ENCODE measurements around the gene NPHP4. TPM values are rescaled to one million over a fixed set of nuclear protein-coding genes. Genes with fewer than 3 reads are reported as not detected.

Gene NPHP4
- total RNA-seq, 2 experiments from 2014 or later: 15.6 to 17.2 TPM

DNA sequence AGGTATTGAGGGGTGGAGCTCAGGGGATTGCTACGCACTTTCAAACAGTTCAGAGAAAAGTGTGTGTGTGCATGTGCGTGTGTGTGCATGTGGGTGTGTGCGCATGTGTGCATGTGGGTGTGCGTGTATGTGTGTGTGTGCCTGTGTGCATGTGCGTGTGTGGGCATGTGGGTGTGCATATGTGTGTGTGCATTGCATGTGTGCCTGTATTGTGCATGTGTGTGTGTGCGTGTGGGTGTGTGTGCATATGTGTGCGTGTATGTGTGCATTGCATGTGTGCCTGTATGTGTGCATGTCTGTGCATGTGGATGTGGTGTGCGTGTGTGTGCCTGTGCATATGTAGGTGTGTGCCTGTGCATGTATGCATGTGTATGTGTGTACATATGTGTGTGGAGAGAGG is 40.9 kb upstream of the NPHP4 start:
- ChIA-PET POLR2A (interaction anchor here (0.6 to 1.2 kb wide), 2 partner anchors 35 to 171 kb away, joined by 3 to 4 read pairs; no protein-coding TSS in a partner anchor), CTCF (interaction anchor here (1.7 to 2.1 kb wide), 2 partner anchors 40 to 43 kb away, joined by 3 to 13 read pairs; partner anchors contain the start of gene NPHP4)
- H3K4me3 Mint-ChIP-seq: no peak overlapping the region
- H3K4me1 Mint-ChIP-seq (ENCODE audit: low read depth): peaks cover 91% of the 10 kb centered on the region
- no peak for ATAC-seq
- no peak for DNase-seq
- H3K27ac Mint-ChIP-seq: peak overlapping the region; percentile 33
- H3K36me3 Mint-ChIP-seq (ENCODE audit: low read depth): peaks cover 74% of the 10 kb centered on the region
- H3K27me3 Mint-ChIP-seq (ENCODE audit: low read depth): no peaks in the 10 kb centered on the region
- no peaks in the 10 kb centered on the region for H3K9me3 Mint-ChIP-seq (ENCODE audit: insufficient read depth)

DNA sequence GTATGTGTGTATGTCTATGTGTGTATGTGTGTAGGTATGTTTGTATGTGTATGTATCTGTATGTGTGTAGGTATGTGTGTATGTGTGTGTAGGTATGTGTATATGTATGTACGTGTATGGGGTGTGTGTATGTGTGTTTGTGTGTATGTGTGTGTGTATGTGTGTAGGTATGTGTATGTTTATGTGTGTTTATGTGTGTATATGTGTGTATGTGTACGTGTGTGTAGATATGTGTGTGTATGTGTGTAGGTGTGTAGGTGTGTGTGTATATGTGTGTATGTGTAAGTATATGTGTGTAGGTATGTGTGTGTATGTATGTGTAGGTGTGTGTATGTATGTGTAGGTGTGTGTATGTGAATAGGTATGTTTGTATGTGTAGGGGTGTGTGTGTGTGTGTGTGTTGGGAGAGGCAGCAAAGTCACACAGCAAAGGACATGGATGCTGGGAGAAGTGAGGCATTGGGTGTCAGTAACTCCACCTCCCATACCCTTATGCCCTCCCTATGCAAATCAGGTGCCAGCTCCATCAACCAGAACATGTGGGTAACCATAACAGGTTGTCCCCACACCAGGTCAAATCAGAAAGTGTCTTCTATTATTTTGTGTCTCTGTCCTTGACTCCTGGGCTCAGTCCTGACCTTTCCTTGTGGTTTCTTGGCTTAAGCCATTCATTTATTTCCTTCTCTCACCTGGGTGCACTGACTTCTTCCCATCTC is 38.5 kb upstream of the NPHP4 start:
- ATAC-seq (no peak), DNase-seq (no peak)
- Mint-ChIP-seq H3K27me3 (ENCODE audit: low read depth) (no peaks in the 10 kb centered on the region), H3K4me1 (ENCODE audit: low read depth) (peaks cover 77% of the 10 kb centered on the region), H3K36me3 (ENCODE audit: low read depth) (peaks cover 78% of the 10 kb centered on the region), H3K9me3 (ENCODE audit: insufficient read depth) (no peaks in the 10 kb centered on the region), H3K4me3 (peak overlapping the region; percentile 94), H3K27ac (peak overlapping the region; percentile 99)
- ChIA-PET POLR2A (interaction anchor here (7.0 kb wide), 1 partner anchor 35 kb away, joined by 105 read pairs; the partner anchor contains the start of gene NPHP4), CTCF (no interaction called here)

DNA sequence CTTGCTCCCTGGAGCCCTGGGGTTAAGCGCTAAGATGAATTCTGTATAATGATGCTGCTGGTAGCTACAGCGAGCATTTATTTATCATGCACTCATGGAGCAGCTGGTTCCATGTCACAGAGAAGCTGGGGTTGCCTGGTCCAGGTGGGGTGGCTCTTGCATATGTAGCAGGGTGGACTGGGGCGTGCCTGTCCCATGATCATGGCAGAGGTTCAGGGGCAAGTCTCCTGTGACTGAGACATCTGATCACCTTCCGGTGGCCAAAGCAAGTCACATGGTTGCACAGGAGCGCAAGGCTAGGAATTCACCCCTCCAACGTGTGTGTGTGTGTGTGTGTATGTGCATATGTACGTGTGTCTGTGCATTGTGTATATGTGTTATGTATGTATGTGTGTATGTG is 37.9 kb upstream of the NPHP4 start:
- H3K4me3 Mint-ChIP-seq: peak overlapping the region; percentile 94
- ChIA-PET POLR2A (interaction anchor here (7.0 kb wide), 1 partner anchor 34 kb away, joined by 105 read pairs; the partner anchor contains the start of gene NPHP4), CTCF (interaction anchor here (0.9 to 1.2 kb wide), 2 partner anchors 36 to 169 kb away, joined by 3 to 6 read pairs; partner anchors contain the start of gene RPL22)
- DNase-seq: no peak
- no peaks in the 10 kb centered on the region for H3K27me3 Mint-ChIP-seq (ENCODE audit: low read depth)
- peak overlapping the region; percentile 99 for H3K27ac Mint-ChIP-seq
- peaks cover 77% of the 10 kb centered on the region for H3K4me1 Mint-ChIP-seq (ENCODE audit: low read depth)
- H3K36me3 Mint-ChIP-seq (ENCODE audit: low read depth): peaks cover 75% of the 10 kb centered on the region
- no peaks in the 10 kb centered on the region for H3K9me3 Mint-ChIP-seq (ENCODE audit: insufficient read depth)
- no peak for ATAC-seq

DNA sequence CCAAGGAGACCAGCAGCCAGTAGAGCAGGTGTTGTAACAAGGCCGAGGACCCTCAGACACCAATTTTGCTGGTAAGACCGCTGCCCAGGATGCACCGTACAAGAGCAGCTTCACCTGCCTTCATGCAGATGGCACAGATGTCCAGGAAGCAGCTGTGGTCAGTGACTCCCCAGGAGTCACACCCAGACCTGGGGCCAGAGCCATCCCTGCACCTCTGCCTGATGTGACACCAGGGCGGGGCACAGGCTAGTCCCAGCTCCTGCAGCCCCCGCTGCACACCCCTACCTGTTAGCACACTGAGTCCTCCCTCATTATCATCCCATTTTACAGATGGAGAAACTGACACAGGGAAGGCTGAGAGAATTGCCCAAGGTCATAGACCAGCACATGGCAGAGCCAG is 37.1 kb upstream of the NPHP4 start:
- CTCF ChIA-PET: interaction anchor here (0.9 to 1.4 kb wide), 3 partner anchors 13 to 170 kb away, joined by 3 to 6 read pairs (median 4); partner anchors contain the start of gene RPL22
- Mint-ChIP-seq H3K4me3 (peak overlapping the region; percentile 94), H3K36me3 (ENCODE audit: low read depth) (peaks cover 70% of the 10 kb centered on the region), H3K9me3 (ENCODE audit: insufficient read depth) (no peaks in the 10 kb centered on the region), H3K27me3 (ENCODE audit: low read depth) (no peaks in the 10 kb centered on the region), H3K4me1 (ENCODE audit: low read depth) (peaks cover 76% of the 10 kb centered on the region), H3K27ac (peak overlapping the region; percentile 99)
- POLR2A ChIA-PET: interaction anchor here (7.0 kb wide), 1 partner anchor 34 kb away, joined by 105 read pairs; the partner anchor contains the start of gene NPHP4
- DNase-seq: no peak
- ATAC-seq: no peak

DNA sequence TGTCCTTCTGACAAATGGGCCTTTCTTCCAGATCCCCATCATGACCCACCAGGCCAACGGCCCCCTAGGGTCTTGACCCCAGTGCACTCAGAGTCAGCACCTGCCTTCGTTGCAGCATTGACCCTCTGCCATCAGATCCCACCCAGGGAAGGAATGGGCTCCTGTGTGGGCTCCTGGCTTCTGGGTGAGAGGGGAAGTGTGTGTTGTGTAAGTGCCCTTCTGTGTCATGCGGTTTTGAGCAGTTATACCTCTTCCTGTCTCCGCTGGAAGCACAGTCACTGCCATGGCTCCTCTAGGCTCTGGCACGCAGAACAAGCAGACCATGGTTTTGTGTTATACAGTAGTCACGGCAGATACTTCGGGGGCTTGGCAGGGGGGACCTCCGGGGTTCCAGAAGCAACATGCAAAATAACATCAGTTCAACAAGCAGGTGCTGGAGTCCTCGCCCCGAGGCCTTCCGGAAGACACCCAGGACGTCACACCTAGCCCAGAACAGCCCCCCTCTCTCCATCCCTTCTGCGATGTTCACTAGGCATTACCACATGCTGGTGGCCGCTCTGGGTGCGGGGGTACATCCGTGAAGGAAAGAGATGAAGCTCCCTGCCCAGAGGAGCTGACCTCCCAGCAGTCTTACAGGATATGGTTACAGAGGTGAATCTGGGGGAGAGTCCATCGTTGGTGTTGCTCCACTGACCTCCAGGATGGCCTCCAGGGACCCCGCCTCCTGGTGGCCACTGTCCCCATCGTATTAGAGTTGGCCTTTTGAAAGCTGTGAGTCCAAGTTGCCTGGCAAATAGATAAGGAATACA is 36.0 kb upstream of the NPHP4 start:
- Mint-ChIP-seq H3K27me3 (ENCODE audit: low read depth) (no peaks in the 10 kb centered on the region), H3K9me3 (ENCODE audit: insufficient read depth) (no peaks in the 10 kb centered on the region), H3K4me3 (peak overlapping the region; percentile 94), H3K36me3 (ENCODE audit: low read depth) (peaks cover 68% of the 10 kb centered on the region), H3K4me1 (ENCODE audit: low read depth) (peaks cover 68% of the 10 kb centered on the region), H3K27ac (peak overlapping the region; percentile 99)
- ChIA-PET POLR2A (interaction anchor here (0.6 to 7.0 kb wide), 8 partner anchors 9 to 843 kb away, joined by 3 to 105 read pairs (median 4); partner anchors contain the start of gene NPHP4), CTCF (interaction anchor here (1.4 to 3.7 kb wide), 2 partner anchors 14 to 35 kb away, joined by 4 to 21 read pairs; partner anchors contain the start of gene NPHP4)
- ATAC-seq: peak; percentile 50
- DNase-seq: peak; percentile 87

DNA sequence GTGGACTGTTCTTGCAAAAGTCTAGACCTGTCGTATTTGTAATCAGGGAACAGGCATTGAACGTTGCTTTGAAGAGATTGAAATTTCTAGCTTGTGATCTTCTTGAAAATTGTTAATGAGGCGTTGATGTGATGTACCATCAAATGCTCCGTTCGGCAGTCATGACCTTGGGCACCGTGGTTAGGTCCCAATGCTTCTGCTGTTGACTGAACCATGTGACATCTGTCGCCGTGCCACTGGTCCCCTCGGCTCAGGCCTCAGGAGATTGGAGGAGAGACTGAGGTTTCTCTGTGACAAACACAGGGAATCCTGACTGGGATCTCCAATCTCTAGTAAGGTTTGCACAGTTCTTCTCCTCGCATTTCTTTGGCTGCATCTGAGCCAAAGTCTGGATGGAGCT is 35.4 kb upstream of the NPHP4 start:
- no peaks in the 10 kb centered on the region for H3K9me3 Mint-ChIP-seq (ENCODE audit: insufficient read depth)
- ChIA-PET CTCF (interaction anchor here (3.7 kb wide), 1 partner anchor 34 kb away, joined by 21 read pairs; the partner anchor contains the start of gene NPHP4), POLR2A (interaction anchor here (0.7 to 7.0 kb wide), 4 partner anchors 10 to 573 kb away, joined by 3 to 105 read pairs (median 4); partner anchors contain the start of gene NPHP4)
- DNase-seq (peak; percentile 69), ATAC-seq (peak; percentile 16)
- peak overlapping the region; percentile 99 for H3K27ac Mint-ChIP-seq
- H3K4me3 Mint-ChIP-seq: peak overlapping the region; percentile 94
- H3K36me3 Mint-ChIP-seq (ENCODE audit: low read depth): peaks cover 62% of the 10 kb centered on the region
- peaks cover 62% of the 10 kb centered on the region for H3K4me1 Mint-ChIP-seq (ENCODE audit: low read depth)
- H3K27me3 Mint-ChIP-seq (ENCODE audit: low read depth): no peaks in the 10 kb centered on the region

DNA sequence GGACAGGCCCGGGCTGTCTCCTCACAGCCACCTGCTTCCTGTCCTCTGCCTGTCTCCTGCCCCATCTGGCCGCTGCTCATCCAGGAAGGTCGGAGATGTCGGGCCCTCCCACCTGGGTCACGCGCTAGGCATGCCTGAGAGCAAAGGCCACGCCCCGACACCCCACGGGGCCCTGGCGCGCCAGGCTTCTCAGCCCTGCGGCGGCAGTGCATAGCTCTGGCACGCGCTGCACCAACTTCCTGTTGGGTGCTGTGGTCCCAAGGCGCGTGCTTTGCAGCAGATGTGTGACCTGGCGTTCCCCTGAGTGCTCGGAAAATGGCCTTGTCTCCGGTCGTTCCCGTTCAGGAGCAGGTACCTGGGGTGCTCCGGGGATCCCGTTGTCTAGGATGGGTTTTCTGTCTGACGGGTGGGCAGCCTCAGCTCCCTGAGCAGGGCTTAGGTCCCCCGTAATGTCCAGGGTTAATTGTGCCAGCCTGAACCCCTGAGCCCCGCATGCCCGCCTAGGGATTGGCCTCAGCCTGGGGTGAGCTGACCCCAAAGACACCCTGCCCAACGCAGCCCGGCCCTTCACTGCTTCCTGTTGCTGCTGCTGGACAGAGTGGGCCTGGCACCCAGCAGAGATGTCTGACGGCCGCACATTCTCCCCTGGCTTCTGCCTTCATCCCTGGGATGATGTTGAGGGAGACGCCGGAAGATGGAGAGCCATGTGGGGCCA is 34.0 kb upstream of the NPHP4 start:
- no peaks in the 10 kb centered on the region for H3K27me3 Mint-ChIP-seq (ENCODE audit: low read depth)
- POLR2A ChIA-PET: interaction anchor here (0.7 to 7.0 kb wide), 8 partner anchors 9 to 368 kb away, joined by 3 to 105 read pairs (median 4); partner anchors contain the start of genes ICMT and NPHP4
- DNase-seq (peak; percentile 96), ATAC-seq (peak; percentile 84)
- H3K9me3 Mint-ChIP-seq (ENCODE audit: insufficient read depth): no peaks in the 10 kb centered on the region
- peak overlapping the region; percentile 94 for H3K4me3 Mint-ChIP-seq
- H3K4me1 Mint-ChIP-seq (ENCODE audit: low read depth): peaks cover 51% of the 10 kb centered on the region
- peak overlapping the region; percentile 99 for H3K27ac Mint-ChIP-seq
- CTCF ChIA-PET: interaction anchor here (1.2 to 3.7 kb wide), 2 partner anchors 33 to 35 kb away, joined by 3 to 21 read pairs; partner anchors contain the start of gene NPHP4
- H3K36me3 Mint-ChIP-seq (ENCODE audit: low read depth): peaks cover 56% of the 10 kb centered on the region

DNA sequence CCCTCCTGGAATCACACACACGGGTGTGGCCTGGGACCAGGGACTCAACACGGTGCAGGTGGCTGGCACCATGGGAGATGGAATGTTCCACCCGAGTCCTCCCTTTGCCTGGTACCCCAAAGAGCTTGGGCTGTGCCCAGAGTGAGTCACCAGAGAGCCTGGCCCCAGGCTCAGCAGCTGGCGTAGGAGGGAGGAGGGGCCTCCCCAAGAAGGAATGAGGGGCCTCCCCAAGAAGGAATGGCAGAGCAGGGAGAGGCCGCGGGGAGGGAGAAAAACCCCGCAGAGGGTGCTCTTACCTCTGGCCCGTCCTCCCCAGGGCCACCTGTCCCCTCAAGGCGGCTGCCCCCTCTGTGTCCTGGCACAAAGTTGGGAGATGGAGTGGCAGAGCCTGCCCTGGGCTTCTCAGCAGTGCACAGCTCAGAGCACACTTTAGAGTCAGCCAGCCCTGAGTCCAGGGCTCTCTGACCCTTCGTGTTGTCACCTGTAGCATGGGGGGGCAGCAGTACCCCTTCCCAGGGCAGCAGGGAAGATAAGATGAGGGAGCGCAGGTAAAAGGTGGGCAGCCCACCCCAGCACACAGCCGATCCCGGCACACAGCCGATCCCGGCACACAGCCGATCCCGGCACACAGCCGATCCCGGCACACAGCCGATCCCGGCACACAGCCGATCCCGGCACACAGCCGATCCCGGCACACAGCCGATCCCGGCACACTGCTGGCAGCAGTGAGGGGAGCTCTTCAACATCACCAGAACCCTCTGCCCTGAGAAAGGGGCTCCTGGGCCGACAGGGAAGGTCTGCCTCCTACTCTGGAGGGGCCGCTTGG is 33.3 kb upstream of the NPHP4 start:
- POLR2A ChIA-PET: interaction anchor here (0.7 to 7.0 kb wide), 9 partner anchors 9 to 369 kb away, joined by 3 to 105 read pairs (median 4); partner anchors contain the start of genes ICMT and NPHP4
- no peak for DNase-seq
- CTCF ChIA-PET: interaction anchor here (1.2 to 3.7 kb wide), 2 partner anchors 32 to 34 kb away, joined by 3 to 21 read pairs; partner anchors contain the start of gene NPHP4

DNA sequence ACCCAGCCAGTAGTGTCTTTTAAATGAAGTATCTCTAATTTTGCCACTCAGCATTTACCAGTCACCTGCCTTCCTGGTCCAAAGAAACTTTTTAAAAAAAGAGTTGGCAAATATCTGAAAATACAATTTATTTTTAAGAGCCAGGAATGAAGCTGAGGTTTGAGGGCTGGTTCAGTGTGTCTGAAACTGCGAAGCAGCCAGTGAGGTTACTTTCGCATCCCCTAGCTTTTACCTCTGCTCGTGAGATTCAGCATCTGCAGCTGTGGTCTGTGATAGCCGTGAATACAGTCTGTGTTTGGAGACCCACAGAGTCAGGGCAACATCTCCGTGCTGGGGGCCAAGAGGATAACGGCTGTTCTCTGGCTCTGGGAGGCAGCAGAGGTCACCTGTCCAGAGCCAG is 32.2 kb upstream of the NPHP4 start:
- Mint-ChIP-seq H3K27me3 (ENCODE audit: low read depth) (no peaks in the 10 kb centered on the region), H3K4me3 (no peak overlapping the region), H3K4me1 (ENCODE audit: low read depth) (peaks cover 32% of the 10 kb centered on the region), H3K27ac (no peak overlapping the region), H3K36me3 (ENCODE audit: low read depth) (peaks cover 47% of the 10 kb centered on the region), H3K9me3 (ENCODE audit: insufficient read depth) (no peaks in the 10 kb centered on the region)
- ChIA-PET CTCF (no interaction called here), POLR2A (interaction anchor here (1.2 to 7.0 kb wide), 3 partner anchors 8 to 29 kb away, joined by 3 to 105 read pairs (median 6); partner anchors contain the start of gene NPHP4)
- DNase-seq (no peak), ATAC-seq (no peak)

More for the DNA sequence above, 33.3 kb upstream of the NPHP4 start:
- no peak for ATAC-seq
- no peaks in the 10 kb centered on the region for H3K9me3 Mint-ChIP-seq (ENCODE audit: insufficient read depth)
- peaks cover 43% of the 10 kb centered on the region for H3K4me1 Mint-ChIP-seq (ENCODE audit: low read depth)
- H3K36me3 Mint-ChIP-seq (ENCODE audit: low read depth): peaks cover 49% of the 10 kb centered on the region
- peak overlapping the region; percentile 94 for H3K4me3 Mint-ChIP-seq
- peak overlapping the region; percentile 99 for H3K27ac Mint-ChIP-seq
- H3K27me3 Mint-ChIP-seq (ENCODE audit: low read depth): no peaks in the 10 kb centered on the region

DNA sequence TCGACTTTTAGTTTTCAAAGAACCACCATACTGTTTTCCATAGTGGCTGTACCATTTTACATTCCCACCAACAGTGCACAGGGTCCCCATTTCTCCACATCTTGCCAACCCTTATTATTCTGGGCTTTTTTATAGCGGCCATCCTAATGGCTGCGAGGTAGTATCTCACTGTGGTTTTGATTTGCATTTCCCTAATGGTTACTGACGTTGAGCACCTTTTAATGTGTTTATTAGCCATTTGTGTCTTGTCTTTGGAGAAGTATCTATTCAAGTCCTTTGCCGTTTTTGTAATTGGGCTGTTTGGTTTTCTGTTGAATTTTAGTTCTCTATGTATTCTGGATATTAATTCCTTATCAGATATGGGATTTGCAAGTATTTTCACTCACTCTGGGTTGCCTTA is 31.1 kb upstream of the NPHP4 start:
- POLR2A ChIA-PET: no interaction called here
- H3K27ac Mint-ChIP-seq: no peak overlapping the region
- CTCF ChIA-PET: no interaction called here
- H3K4me1 Mint-ChIP-seq (ENCODE audit: low read depth): peaks cover 22% of the 10 kb centered on the region
- no peaks in the 10 kb centered on the region for H3K9me3 Mint-ChIP-seq (ENCODE audit: insufficient read depth)
- ATAC-seq: no peak
- H3K27me3 Mint-ChIP-seq (ENCODE audit: low read depth): no peaks in the 10 kb centered on the region
- peaks cover 38% of the 10 kb centered on the region for H3K36me3 Mint-ChIP-seq (ENCODE audit: low read depth)
- H3K4me3 Mint-ChIP-seq: no peak overlapping the region
- DNase-seq: no peak

All from activated CD8-positive, alpha-beta T cell treated with anti-CD3 and anti-CD28 coated beads, Interleukin-2, amount 10 ng/mL, durations not matched to agents 7 days and 5 days (primary cell).